Measurements from ENCODE around the gene EHD2.
"Not testable (repeated sequence)": the region's sequence is repeated elsewhere in the genome, so short reads cannot be mapped to it uniquely, and the experiment has no call there.

Gene EHD2

DNA sequence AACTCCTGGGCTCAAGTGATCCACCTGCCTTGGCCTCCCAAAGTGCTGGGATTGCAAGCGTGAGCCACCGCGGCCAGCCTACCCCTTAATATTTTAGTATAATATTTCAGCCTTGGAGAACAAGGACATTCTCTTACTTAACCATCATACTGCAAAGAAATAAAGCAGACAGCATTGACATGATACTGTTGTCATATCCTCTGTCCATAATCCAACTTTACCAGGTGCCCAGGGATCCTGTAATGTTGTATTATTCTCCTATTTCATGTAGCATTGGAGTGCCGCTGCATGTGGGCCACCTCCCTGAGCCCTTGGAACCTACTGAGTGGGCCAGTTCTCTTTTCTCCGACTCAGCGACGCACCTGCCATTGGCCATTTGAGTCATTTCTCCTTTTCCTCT lies 21.4 kb upstream of the EHD2 start:
- no peak for DNase-seq

DNA sequence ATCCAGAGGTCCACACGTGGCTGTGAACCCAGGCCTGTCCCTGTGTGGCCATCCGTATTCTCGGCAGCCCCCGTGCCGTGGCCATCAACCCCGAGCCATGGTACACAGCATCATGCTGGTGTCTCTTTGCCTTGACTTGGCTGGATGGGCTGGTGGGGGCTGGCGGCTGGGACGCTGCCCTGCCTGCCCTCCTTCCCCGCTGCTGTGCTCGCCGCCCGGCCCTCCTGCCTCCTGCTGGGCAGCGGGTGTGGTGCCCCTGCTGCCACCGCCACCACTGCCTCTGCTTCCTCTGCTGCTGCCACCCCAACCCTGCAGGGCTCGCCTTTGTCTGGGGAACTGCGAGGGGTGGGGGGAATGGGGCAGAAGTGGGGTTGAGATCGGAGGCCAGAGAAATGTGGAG lies 19.7 kb upstream of the EHD2 start:
- no peak for DNase-seq

GRCh38 chr19:47693903-47694302 lies 19.3 kb upstream of the EHD2 start:
- DNase-seq = no peak

GRCh38 chr19:47694466-47695273 lies 18.6 kb upstream of the EHD2 start:
- no peak for DNase-seq

DNA sequence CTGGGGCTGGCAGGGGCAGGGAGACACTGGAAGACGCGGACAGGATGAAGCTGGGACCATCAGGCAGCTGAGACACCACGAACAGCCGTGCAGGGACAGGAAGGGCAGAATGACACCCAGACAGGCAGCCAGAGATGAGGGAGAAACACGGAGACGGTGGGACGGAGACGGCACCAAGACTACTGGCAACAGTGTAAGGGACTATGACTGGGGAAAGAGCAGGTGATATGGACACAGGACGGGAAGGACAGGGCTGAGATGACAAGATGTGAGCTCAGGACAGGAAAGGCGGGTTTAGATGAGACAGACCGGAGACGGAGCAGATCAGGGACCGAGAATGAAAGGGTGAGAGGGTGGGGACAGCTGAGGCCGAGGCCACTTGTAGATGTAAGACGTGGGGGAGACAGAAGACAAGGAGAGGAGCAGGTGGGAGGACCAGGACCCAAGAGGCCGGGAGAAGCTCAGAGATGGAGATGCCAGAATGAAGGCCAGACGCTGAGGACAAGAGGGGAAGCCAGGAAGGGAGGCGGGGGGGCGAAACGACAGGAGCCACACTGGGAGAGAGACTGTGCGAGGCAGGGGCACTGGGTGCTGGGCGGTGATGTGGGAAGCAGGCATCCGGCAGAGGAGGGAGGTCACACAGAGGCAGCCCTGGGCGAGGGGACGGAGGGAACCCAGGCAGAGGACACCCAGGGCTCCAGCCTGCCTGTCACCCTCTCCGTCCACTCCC lies 17.5 kb upstream of the EHD2 start:
- DNase-seq = no peak

- DNase-seq = no peak
Observed at GRCh38 chr19:47696635-47697034, 16.6 kb upstream of the EHD2 start.

DNA sequence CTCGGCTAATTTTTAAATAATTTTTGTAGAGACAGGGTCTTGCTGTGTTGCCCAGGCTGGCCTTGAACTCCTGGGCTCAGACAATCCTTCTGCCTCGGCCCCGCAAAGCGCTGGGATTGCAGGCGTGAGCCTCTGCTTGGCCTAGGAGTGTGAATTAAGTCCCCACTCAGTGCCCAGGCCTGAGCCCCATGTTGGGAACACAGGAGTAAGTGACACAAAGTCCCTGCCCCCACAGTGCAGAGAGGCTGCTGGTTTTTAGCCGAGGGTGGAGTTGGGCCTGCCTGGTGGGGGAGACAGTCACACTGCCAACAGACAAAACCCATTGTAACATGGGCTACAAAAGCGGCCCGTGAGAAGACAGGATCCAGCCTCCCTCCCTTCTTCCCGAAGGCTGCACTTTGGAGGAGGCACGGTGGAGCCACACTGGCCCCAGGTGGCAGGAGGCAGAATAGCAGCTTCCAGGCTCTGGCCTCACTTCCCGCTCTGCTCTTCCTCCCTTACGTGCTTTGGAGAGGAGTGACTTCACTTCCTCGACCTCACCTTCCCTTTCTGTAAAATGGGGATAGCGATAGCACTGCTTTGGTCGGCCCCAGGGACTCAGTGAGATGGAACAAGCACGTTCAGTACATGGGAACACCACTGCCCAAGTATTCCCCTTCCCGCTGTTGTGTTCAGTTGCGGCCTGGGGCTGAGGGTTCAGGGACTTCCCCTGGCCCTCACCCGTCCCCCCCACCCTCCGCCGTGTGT lies 15.2 kb upstream of the EHD2 start:
- DNase-seq = peak; percentile 62 to 66

GRCh38 chr19:47698631-47699359 lies 14.4 kb upstream of the EHD2 start:
- no peak for DNase-seq

DNA sequence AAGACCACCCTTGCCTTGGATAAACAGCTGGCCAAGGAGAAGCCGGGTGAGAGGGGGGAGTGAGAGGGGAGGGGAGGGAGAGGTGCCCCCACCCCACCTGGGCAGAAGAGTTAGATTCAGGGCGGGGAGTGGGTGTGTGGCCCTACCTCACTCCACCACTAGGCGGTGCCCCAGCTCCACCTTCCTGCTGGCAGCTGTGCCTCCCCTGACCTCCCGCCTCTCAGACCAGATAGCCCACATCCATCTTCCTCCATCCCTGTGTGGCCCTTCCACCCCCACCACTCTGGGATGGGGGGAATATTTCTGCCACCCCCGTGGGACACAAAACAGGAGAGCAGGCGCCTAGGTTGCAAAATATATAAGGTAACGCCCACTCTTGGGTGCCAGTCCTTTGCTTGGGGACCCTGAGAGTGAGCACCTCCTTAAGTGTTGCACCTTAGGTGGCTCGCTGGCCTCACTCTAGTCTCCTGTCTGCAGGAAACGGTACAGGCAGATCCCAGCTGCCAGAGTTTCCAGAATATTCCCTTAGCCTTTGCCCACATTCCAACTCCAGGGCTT lies 13.8 kb upstream of the EHD2 start:
- peak; percentile 71 to 72 for DNase-seq

DNA sequence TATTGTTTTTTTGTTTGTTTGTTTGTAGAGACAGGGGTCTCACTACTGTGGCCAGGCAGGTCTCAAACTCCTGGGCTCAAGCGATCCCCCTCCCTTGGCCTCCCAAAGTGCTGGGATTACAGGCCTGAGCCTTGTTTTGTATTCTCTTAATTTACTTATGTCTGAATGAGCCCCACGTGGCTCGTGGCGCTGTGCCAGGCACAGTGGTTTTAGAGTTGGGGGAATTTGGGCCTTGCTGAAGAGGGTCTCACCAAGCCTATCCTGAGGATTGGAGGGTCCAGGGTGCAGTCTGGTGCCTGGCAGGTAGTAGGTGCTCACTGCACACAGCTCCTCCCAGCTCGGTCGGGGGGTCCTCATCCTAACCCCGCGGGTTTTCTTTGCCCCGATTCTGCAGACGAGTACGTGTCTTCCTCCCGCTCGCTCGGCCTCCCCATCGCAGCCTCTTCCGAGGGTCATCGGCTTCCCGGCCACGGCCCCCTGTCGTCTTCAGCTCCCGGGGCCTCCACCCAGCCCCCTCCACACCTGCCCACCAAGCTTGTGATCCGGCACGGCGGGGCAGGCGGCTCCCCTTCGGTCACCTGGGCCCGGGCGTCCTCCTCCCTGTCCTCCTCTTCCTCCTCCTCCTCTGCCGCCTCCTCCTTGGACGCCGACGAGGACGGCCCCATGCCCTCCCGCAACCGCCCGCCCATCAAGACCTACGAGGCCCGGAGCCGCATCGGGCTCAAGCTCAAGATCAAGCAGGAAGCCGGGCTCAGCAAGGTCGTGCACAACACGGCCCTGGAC lies 12.1 kb upstream of the EHD2 start:
- no peak for DNase-seq

DNA sequence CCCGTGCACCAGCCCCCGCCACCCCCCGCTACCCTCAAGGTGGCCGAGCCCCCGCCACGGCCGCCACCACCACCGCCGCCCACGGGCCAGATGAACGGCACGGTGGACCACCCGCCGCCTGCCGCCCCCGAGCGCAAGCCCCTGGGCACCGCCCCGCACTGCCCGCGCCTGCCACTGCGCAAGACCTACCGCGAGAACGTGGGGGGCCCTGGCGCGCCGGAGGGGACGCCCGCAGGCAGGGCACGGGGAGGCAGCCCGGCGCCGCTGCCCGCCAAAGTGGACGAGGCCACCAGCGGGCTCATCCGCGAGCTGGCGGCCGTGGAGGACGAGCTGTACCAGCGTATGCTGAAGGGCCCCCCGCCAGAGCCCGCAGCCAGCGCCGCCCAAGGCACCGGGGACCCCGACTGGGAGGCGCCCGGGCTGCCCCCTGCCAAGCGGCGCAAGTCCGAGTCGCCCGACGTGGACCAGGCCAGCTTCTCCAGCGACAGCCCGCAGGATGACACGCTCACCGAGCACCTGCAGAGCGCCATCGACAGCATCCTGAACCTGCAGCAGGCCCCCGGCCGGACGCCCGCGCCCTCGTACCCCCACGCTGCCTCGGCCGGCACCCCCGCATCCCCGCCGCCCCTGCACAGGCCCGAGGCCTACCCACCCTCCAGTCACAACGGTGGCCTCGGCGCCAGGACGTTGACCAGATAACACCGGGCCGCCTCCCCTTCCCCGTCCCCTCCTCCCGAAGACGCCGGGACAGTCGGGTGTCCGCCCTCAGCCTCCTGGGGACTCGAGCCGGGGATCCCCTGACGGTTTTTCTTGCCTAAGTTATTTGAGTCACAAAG lies 11.3 kb upstream of the EHD2 start:
- DNase-seq = no peak

DNA sequence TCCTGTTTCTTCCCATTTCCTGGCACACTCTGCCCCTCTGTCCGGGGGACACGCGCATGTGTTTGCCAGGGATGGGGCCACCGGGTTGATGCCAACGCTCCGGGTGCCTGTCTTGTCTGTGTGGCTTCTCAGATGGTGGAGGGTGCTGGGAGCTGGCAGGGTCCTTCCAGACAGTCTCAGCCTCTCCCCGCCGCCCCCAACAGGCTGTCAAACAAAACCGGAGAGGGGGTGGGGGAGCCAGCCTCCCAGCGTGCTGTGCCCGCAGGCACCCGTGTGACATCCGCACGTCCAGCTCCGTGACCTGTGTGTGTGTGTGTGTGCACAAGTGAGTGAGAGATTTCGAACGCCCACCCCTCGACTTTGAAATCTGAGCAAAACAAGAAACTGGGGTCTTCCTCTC lies 10.6 kb upstream of the EHD2 start:
- DNase-seq = no peak

DNA sequence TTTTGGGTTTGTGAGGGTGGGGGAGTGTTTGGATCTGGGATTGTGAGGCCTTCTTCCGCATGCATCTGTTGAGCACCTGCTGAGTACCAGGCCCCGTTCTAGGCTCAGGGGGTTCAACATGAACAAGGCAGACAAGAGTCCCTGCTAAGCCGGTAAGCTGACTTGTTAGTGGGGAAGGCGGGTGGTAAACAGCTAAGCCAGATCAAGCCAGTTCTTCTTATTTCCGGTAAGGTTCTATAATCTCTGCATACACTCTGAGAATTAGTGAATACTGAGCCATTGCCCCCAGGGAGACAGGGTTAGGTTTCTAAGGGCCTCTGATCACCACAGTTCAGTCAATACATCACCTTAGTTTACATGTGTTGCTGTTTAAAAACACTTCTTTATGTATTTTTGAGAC lies 9.9 kb upstream of the EHD2 start:
- DNase-seq = no peak

GRCh38 chr19:47704024-47704423 lies 9.2 kb upstream of the EHD2 start:
- DNase-seq = no peak

DNA sequence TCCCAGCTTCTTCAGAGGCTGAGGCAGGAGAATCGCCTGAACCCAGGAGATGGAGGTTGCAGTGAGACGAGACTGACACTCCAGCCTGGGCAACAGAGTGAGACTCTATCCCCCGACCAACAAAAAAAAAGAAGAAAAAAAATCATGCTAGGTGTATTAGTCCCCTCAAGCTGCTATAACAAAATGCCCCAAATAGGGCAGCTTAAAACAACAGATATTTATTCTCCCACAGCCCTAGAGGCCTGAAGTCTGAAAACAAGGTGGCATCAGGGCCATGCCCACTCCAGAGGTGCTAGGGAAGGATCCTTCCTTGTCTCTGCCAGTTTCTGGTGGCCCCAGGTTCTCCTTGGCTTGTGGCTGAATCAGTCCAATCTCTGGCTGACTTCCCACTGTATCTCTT lies 8.6 kb upstream of the EHD2 start:
- no peak for DNase-seq

DNA sequence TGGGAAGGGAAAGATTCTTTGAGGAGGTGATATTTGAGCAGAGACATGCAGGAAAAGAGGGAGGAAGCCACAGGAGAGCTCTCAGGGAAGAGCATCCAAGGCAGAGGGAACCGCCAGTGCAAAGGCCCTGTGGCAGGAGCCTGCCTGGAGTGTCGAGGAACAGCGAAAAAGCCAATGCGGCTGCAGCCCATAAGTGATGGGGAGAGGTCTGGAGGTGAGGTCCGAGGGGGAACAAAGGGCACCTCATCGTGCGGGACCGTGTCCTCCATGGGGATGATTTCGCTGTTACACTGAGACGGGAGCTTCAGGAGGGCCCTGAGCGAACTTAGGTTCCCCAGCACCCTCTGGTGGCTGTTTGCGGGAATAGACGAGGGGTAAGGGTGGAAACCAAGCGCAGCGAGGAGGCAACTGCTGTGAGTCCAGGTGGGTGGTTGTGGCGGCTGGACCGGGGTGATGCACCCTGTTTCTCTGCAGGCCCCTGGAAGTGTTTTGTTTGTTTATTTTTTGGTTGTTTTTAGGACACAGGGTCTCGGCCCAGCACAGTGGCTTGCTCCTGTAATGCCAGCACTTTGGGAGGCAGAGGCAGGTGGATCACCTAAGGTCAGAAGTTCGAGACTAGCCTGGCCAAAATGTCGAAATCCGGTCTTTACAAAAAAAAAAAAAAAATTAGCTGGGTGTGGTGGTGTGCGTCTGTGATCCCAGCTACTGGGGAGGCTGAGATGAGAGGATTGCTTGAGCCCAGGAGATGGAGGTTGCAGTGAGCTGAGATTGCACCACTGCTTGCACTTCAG lies 5.9 kb upstream of the EHD2 start:
- peak; percentile 81 to 85 for DNase-seq

DNA sequence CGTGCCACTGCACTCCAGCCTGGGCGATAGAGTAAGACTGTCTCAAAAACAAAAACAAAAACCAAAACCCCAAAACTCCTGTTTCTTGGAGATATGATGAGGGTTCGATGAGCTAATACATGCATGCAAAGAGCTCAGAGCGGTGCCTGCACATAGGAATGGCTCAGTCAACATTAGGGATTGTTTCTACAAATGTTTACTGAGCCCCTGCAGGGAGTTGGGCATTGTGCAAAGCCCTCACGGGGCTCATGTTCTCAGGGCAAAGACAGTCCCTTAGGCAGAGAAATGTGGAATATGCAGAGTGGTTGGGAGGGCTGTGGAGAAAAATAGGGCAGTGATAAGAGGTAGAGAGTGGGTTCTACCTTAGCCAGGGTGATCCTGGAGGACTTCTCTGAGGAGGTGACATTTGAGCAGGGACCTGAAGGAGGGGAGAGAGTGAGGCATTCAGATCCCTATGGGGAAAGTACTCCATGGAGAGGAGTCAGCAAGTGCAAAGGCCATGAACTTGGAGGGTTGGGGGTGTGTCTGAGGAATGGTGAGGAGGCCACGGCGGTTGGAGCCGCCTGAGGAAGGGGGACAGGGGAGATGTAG lies 1.5 kb upstream of the EHD2 start:
- no peak for DNase-seq

DNA sequence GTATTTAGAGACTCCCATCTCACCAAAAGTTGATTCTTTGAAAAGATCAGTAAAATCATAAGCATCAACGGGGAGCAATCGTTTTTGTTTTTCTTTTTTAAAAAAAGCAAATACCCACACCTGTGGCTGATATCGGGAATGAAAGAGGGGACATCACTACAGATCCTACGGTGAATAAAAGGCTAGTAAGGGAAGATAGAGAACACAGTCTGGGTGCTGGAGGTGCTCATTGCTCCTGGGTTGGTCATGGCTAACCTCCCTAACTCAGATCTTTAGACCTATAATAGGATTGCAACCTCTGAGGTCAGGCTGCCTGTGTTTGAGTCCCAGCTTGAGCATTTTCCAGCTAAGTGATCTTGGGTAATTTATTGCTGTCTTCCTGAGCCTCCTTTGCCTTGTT lies 1.1 kb downstream of the EHD2 start:
- DNase-seq = no peak

- not testable (repeated sequence) for DNase-seq
Observed at GRCh38 chr19:47714855-47715254, 1.6 kb downstream of the EHD2 start.

All from stimulated activated CD4-positive, alpha-beta T cell treated with anti-CD3 and anti-CD28 coated beads, Interleukin-2, amount 100 ng/mL, for 24 hours (primary cell).